ENCODE results near the gene UBE2QL1. TPM values are rescaled to one million over a fixed set of nuclear protein-coding genes. Genes with fewer than 3 reads are reported as not detected.

UBE2QL1 gene
- total RNA-seq, 2 experiments from 2014 or later: not detected

- DNase-seq: no peak
- H3K4me1 Mint-ChIP-seq (ENCODE audit: low read depth): no peaks in the 10 kb centered on the region
- H3K27me3 Mint-ChIP-seq (ENCODE audit: low read depth): peaks cover 12% of the 10 kb centered on the region
- no peak overlapping the region for H3K27ac Mint-ChIP-seq
- intact Hi-C loops (cut with micrococcal nuclease): no loop called here
- no peaks in the 10 kb centered on the region for H3K36me3 Mint-ChIP-seq (ENCODE audit: low read depth)
- CTCF ChIA-PET: no interaction called here
- no peak overlapping the region for H3K4me3 Mint-ChIP-seq
- H3K9me3 Mint-ChIP-seq: no peaks in the 10 kb centered on the region
Measured at GRCh38 chr5:6541256-6542013, 92.8 kb downstream of the UBE2QL1 start.

- no peak overlapping the region for H3K4me3 Mint-ChIP-seq
- no peaks in the 10 kb centered on the region for H3K9me3 Mint-ChIP-seq
- peaks cover 12% of the 10 kb centered on the region for H3K27me3 Mint-ChIP-seq (ENCODE audit: low read depth)
- H3K27ac Mint-ChIP-seq: no peak overlapping the region
- DNase-seq: no peak
- no peaks in the 10 kb centered on the region for H3K4me1 Mint-ChIP-seq (ENCODE audit: low read depth)
- no peaks in the 10 kb centered on the region for H3K36me3 Mint-ChIP-seq (ENCODE audit: low read depth)
- intact Hi-C loops (cut with micrococcal nuclease): no loop called here
- CTCF ChIA-PET: no interaction called here
Measured at GRCh38 chr5:6542421-6543345, 94.0 kb downstream of the UBE2QL1 start.

- DNase-seq: no peak
- CTCF ChIA-PET: no interaction called here
- Mint-ChIP-seq H3K27ac (no peak overlapping the region), H3K4me1 (ENCODE audit: low read depth) (no peaks in the 10 kb centered on the region), H3K9me3 (peaks cover 5% of the 10 kb centered on the region), H3K4me3 (no peak overlapping the region), H3K27me3 (ENCODE audit: low read depth) (peaks cover 12% of the 10 kb centered on the region), H3K36me3 (ENCODE audit: low read depth) (no peaks in the 10 kb centered on the region)
- intact Hi-C loops (cut with micrococcal nuclease): no loop called here
Measured at GRCh38 chr5:6543346-6543730, 94.7 kb downstream of the UBE2QL1 start.

GRCh38 chr5:6543830-6544560 lies 95.3 kb downstream of the UBE2QL1 start:
- H3K27ac Mint-ChIP-seq: no peak overlapping the region
- no peak overlapping the region for H3K4me3 Mint-ChIP-seq
- CTCF ChIA-PET: interaction anchor here (0.5 kb wide), 1 partner anchor 56 kb away, joined by 3 read pairs; no protein-coding TSS in a partner anchor
- H3K27me3 Mint-ChIP-seq (ENCODE audit: low read depth): peaks cover 10% of the 10 kb centered on the region
- no peaks in the 10 kb centered on the region for H3K36me3 Mint-ChIP-seq (ENCODE audit: low read depth)
- no peaks in the 10 kb centered on the region for H3K4me1 Mint-ChIP-seq (ENCODE audit: low read depth)
- intact Hi-C loops (cut with micrococcal nuclease): no loop called here
- DNase-seq: no peak
- H3K9me3 Mint-ChIP-seq: peaks cover 5% of the 10 kb centered on the region

Other genes with a start within 250 kb of the UBE2QL1 start
- 10 to 100 TPM; 49.3 to 50.0 TPM for gene MED10, start 70.3 kb upstream of the UBE2QL1 start, total RNA-seq
- gene NSUN2, start 184.2 kb downstream of the UBE2QL1 start, total RNA-seq: 10 to 100 TPM; 59.0 to 60.5 TPM
- gene SRD5A1, start 184.6 kb downstream of the UBE2QL1 start, total RNA-seq: 1 to 10 TPM; 5.2 to 5.4 TPM

Measured in activated naive CD4-positive, alpha-beta T cell treated with anti-CD3 and anti-CD28 coated beads for 36 hours (primary cell).